Medulla oblongata (tissue), 1 donor: ENCODE data around the gene GPR15.

Experiments used
- DNase-seq: peaks from one replicate; pipeline ENCODE4 v3.0.0-alpha.2; 2015; ENCODE audit errors: extremely low spot score

The GPR15 gene

DNA sequence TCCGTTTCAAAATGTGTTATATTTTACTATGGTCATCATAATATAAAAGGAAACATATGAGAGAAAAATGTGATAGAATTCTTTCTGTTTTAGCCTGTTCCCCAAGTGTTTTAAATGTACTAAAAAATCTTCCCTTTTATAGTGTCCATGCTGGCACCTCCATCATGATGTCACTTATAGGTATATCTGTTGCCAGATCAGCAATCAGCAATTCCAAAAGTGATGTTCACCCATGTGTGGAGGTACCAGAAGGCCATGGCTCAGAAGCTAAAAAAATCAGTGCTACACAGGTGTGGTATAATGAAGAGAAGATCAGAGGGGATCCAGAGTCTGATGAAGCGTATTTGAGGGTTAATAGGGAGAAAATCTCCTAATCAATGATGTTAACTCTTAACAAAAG, 1.1 kb upstream of the GPR15 start:
- DNase-seq = no peak

DNA sequence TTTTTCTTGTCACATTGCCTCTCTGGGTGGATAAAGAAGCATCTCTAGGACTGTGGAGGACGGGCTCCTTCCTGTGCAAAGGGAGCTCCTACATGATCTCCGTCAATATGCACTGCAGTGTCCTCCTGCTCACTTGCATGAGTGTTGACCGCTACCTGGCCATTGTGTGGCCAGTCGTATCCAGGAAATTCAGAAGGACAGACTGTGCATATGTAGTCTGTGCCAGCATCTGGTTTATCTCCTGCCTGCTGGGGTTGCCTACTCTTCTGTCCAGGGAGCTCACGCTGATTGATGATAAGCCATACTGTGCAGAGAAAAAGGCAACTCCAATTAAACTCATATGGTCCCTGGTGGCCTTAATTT, 478 bp downstream of the GPR15 start:
- DNase-seq = no peak

DNA sequence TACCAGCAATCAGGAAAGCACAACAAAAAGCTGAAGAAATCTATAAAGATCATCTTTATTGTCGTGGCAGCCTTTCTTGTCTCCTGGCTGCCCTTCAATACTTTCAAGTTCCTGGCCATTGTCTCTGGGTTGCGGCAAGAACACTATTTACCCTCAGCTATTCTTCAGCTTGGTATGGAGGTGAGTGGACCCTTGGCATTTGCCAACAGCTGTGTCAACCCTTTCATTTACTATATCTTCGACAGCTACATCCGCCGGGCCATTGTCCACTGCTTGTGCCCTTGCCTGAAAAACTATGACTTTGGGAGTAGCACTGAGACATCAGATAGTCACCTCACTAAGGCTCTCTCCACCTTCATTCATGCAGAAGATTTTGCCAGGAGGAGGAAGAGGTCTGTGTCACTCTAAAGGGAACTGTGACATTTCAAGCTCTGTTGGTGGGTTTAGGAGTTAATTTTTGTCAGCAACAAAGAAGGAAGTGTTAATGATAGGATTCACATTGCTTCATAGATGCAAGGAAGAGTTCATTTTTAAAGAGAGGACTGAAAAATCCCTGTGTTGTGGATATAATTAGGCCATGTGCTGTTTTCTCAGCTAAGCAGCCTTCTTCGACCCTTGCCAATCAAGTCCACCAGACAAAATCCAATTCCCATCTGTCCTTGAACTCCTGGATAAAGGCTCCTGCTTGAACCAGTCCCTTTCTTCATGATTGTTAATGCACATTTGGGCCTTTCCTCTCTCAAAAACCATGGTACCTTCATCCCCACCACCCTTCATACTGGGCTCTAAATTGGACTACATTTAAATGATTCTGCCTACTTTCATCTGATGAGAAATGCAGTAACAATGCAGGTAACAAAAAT, 1.2 kb downstream of the GPR15 start:
- DNase-seq = no peak

DNA sequence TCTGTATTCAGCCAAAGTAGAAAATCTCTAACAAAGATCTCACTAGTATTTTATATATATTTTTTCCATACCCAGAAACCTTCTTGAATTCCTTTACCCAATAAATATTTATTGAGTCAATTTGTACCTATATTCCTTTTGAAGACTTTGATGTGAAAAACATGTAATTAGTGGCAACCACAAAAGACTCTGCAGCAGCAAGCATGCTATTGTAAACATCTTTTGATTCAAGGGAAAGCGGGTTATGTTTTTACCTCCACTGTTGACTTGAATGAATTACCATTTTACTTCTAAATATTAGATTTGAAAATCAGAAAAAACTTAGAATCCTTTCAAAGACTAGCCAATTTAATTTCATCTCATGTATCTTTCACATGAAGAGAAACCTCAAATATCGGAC, 2.4 kb downstream of the GPR15 start:
- no peak for DNase-seq

DNA sequence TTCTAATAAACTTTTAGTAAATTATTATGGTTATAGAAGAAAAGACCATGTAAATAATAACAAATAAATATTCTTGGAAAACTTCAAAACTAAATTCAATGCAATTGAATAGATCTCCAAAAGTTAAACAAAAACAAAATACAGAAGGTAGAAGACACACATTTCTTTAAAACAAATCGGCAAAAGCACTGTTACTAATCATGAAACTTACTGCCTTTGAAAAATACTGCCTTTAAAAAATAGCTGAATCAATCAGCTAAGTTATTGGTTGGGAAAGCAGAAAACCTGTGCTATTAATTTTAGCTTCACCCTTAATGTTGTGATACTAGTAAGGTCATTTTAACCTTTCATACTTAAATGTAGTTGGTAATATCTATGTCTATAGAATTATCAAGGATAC, 3.0 kb downstream of the GPR15 start:
- no peak for DNase-seq

DNA sequence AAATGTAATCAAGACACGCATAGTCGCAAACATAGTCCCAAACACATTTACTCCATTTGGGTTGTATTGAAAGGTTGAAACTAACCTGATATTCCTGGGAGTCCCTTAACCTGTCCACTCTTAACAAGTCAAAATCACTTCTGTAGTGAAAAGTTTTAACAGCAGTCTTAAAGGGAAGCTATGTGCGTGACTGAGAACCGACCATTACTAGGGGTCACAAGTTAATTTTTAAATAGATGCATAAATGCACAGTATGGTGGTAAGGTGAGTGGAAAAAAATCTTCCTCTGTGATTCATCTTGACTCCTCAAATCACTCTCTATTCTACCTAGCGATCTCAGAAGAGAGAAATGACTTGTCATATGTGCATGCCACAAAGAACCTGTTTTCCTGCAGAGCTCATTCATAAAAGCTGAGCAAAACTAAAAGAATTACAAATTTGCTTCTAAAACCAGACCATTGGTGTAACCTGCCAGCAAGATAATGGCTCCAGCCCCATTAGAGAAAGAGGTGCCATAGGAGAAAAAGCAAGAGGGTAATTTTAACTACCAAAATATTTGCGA, 4.8 kb downstream of the GPR15 start:
- DNase-seq = no peak

DNA sequence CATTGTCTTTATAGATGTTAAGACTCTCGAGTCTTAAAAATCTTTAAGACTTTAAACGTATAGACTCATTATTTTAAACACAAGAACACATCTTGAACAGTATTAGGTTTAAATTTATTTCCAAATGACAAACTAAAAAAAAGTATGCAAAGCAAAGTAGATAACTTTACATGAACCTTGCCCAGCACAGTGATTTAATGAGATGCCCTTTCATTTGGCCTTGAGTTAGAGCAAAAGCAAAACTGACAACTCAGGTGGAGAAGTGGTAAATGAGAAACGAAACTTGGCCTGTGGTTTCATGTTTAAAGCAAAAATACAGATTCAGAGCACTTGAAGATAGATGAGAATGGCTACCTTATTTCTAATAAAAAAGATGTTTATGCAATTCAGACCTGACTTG, 8.6 kb downstream of the GPR15 start:
- no peak for DNase-seq

DNA sequence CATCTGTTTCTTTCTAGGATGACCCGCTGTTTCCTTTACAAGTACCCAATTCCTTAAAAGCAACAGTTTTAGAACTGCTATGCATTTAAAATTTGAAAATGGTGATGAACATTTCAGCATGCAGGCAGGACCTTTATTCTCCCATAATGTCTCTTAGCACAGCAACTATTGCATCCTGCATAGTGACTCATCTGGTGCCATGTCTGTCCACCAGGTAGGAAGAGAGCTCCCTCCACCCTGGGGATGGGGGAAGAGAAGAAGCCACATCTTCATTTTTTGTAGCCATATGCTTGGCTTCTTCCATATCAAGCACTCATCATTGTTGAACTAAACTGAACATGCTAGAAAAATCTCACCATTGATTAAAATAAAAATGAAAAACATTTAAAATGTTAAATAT, 9.9 kb downstream of the GPR15 start:
- DNase-seq = no peak

DNA sequence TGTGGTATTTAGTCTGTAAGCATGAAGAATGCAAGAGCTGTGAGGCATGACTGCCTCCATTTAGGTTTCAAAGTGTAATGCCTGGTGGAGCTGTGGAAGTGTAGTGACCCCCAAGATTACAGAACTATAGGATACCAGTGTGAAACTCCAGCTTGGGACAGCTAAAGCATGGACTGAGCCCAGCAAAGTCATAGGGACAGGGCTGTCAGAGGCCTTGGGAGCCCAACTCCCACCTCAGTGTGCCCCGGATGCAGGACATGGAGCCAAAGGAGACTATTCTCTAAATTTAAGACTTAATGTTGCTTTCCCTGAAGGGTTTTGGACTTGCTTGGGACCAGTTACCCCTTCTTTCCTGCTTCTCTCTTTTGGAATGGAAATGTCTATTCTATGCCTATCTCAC, 10.8 kb downstream of the GPR15 start:
- no peak for DNase-seq

DNA sequence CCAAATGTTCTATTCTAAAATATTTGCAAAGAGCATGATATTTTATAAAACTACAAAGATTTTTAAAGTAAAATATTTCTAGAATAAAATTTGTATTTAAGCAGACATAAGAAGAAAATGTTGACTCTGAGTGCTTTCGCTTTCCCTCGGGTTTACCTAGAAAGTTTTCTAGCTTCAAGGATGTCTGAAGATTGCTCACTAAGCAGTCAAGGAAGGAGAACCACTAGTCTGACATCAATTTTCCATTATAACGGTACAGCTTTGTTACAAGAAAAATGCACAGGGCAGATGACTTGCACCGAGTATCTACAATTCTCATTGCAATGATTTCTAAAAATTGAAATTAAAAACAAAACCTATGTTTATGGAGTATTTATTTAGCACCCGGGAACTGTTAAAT, 14.2 kb downstream of the GPR15 start:
- no peak for DNase-seq

DNA sequence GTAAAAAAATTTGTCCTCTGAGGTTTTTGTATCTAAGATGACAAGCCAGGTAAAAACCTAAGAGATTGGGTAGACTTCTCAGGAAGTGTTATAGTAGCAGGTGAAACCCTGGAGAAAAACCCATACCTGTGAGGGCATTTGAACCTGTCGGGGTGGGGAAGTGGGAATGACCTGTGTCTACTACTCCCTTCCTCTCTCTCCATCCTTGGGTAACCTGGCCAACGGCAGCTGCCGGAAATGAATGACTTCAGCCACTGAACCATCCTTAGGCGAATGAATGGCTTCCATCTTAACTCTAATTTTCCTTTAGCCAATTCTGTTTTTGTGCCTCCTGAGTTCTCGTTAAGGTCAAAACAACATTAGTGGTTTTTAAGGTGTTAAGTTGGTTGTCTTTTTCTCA, 16.8 kb downstream of the GPR15 start:
- no peak for DNase-seq

DNA sequence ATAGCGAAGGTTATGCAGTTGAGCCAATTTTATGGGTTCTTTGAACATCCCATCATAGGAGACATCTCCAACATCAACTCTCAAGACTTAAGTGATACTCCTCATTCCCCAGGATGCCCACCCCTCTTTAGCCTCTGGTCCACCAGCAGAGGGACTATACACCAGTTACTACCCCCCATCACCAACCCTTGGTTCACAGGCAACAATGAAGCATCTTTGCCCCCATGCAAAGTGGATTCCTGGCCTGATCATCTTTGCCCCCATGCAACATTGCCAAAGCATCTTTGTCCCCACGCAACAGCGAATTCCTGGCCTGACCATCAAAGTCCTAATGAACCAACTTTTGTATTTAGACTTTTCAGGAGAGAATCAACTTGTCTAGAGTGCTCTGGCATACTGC, 19.1 kb downstream of the GPR15 start:
- no peak for DNase-seq

DNA sequence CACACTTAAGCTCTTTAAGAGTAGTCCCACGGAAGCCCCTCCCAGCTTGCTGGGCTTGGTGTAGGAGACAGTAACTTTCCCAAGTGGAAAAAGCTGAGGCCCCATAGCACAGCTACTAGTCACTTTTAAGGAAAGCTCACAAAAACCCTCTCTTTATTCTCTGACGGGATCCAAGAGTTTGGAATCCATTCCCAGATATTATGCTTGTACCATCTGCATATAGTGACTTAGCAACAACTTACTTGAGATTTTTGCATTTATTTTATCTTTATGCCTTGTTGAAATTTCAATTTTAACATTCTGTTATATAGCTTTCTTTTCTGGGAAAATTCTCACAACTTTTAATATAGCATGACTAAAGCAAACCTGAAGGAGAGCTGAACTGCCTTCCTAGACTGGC, 19.5 kb downstream of the GPR15 start:
- DNase-seq = no peak

DNA sequence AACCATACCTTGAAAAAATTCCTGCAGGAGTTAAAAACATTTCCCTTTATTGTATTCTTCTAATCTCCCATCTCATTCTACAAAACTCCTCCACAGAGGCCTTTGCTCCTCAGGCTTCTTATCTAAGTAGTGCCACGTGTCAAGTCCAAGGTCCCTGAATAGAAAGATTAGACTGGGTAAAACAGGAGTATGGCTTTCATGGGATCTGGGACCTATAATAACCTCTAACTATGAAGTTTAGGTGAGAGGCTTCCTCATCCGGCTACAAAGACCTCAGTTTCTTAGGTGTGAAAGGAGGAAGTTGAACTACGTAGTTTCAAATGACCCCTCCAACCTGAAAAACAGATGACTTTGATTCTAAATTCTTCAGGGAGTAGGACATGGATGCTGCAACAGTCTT, 20.0 kb downstream of the GPR15 start:
- no peak for DNase-seq

DNA sequence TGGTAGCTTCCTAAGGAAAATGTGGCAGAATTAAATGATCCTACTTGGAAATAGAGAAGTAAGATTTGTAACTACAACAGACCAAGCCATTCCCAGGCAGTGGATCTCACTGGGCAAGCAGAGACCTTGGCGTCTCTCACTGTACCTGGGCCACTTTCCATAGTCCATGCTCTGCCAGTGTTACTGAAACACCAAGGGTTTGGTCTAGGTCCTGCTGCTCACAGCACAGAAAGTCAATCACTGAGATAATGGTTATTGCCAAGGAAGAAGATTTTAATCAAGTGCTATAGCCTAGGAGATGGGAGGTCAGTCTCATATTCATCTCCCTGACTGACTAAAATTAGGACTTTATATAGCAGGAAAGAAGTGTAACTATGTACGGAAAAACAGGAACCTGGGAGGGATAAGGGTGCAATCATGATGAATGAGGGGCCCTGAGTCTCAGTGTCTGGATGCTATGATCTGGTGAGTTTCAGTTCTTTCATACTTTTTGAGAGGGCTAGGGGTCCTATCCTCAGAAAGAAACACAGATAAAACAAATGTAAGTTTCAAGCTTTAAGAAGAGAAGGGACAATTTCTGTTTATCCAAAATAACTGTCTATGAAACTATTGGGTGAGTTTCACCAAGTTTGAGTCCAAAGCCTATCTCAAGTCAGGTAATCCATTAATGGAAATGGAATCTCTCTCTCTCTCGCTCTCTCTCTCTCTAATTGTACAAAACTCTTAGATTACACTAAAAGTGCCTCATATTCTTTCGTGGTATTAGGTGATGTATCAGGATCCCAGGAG, 20.6 kb downstream of the GPR15 start:
- DNase-seq = no peak

DNA sequence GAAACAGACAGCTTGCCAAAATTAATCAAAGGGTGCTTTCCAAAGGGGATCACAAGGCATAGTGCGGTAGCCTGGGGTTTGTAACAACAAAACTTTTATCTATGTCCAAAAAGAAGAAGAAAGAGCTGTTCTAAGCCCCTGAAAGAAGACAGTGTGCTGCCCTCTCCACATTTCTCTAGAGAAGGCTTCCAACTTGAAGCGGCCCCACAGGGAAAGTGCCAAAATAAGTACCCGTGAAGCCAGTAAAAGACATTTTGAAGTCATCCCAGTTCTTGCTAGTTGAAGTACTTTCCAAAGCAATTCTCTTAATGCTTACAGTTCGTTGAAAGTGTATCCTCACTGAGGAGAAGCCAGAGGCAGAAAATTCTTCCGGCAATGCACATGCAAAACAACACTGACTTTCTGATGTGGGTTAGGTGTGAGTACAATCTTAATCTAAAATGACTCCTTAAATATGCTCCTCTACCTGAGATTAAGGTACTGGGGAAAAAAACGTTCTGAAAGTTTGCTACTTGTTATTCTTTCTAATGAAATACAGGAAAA, 21.3 kb downstream of the GPR15 start:
- DNase-seq = no peak

DNA sequence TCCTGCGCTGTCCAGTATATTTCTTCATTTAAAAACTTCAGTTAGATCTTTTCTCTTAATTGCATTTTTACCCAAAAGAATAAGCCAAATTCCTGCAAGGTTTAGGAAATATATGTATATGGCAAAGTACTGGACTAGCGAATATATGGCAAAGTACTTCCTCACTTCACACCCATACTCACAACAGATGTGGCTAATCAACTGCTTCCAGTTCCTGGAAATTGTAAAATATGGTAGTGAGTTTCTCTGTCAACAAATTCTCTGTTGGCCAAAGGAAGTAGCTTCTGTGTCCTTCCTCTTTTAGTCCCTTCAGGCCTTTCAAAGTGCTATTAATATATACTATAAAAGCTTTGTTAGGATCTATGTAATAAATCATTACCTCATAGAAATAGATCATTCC, 22.0 kb downstream of the GPR15 start:
- DNase-seq = no peak

DNA sequence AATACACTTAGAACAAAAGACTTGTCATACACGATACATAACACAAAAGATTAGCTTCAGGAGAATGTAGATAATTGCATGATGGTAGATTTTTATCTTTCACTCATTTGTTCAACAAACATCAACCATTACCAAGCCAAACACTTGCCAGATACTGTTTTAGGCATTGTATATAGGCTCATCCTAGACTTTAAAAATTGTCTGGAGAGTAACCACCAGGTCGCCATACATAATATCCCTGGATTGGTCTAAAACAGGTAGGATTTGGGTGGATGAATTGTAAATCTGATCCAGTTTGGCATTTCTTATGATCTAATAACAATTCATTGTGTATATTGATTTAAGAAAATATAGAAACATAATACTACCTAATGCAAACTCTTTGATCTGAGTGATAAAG, 22.8 kb downstream of the GPR15 start:
- DNase-seq = no peak

DNA sequence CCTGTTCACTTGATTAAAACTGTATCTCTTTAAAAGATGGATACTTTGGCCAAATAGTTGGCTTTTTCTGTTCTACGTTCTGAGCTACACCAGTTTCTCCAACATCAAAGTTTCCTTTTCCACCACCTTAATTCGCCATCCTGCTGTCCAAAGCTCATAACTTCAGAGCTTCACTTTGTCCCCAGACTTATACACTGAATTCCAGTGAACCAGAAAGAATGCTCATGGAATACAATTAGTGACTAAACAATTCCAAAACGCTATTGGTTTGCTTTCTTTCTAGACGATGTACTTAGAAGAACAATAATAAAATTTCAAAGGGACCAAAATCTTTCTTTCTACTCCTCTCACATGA, 23.2 kb downstream of the GPR15 start:
- DNase-seq = no peak

DNA sequence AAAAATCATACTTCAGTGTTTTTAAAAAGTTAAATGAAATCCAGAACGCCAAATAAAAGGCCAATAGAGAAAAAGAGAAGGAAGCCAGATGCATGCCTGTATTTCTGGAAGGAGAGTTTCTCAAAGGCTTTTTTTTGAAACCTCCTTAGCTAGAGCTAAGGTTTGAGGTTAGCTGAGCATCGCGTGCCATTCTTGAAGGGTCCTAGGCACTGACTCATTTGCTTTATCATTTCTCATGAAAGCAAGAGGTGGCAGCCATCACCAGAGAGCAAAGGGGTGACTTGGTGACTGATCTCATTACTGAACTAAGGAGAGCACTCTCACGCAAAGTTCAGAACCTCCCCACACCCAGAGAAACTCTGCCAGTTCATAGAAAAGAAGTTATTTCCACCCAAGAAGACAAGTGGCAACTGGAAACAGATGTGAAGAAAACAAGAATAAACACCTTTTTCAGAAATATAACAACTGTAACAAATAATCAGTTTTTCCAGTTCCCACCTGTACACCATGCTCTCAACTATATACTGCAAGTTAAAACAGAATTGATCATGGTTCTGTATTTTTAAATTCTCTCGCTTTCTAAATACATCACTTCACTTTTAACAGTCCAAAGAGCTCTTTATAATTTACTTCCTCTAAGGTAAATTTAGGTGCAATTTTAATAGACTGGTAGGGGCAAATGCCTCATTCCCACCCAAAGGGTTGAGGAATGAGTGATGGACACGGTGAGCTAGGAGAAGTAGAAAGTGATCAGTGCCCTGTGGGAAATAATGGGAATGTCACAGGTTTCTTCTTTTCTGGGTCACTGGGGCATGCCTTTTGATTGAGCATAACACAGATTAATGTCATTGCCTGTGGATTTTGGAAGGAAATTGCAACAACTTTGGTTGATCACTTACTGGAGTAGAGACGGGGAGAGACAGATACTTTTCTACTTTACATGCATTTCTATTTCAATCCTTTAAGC, 24.7 kb downstream of the GPR15 start:
- DNase-seq = no peak

DNA sequence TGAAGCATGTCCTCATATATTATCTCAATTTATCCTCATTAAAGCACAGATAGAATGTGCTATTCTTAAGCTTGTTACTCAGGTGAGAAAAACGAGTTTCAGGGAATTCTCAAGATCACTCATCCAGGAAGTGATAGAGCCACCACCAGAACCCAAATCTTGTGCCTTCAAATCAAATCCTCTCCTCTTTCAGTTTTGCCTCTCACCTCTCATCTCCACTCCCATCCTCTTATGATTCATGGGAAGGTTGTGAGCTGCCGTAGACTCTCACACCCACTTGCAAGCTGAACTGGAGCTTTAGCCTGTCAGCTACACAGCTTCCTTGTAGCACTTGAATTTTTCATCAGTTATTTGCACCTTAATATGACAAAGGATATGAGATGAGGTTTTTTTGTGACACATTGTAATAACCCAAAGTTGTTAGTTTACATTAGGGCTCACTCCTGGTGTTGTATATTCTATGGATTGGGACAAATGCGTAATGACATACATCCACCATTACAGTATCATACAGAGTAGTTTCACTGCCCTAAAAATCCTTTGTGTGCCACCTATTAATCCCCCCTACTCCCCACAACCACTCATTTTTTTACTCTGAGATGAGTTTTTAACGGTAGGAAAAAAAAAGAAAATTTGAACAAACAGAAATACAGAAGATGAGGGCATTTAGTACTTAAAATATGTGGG, 25.7 kb downstream of the GPR15 start:
- DNase-seq = no peak
